ENCODE results near the gene KCTD21.

- no peak for TF ChIP-seq ELF4 (IDR thresholded peaks at IDR 0.05)
- no peak for TF ChIP-seq SUZ12 (IDR thresholded peaks at IDR 0.05)
- TF ChIP-seq BHLHE40 (IDR thresholded peaks at IDR 0.05; ENCODE audit: borderline replicate concordance), result no peak
- TF ChIP-seq SP1 (IDR thresholded peaks at IDR 0.05), result no peak
- TF ChIP-seq ZNF384 (IDR thresholded peaks at IDR 0.05), result no peak
- no peak for TF ChIP-seq FOXM1 (IDR thresholded peaks at IDR 0.05; ENCODE audit: borderline replicate concordance)
- no peak for TF ChIP-seq PKNOX1 (IDR thresholded peaks at IDR 0.05)
- no peak for TF ChIP-seq HDGF (IDR thresholded peaks at IDR 0.05; ENCODE audit: borderline replicate concordance)
- no peak for TF ChIP-seq FOXA1 (IDR thresholded peaks at IDR 0.05)
- no peak for TF ChIP-seq ARNT (IDR thresholded peaks at IDR 0.05)
- no peak for TF ChIP-seq TARDBP (IDR thresholded peaks at IDR 0.05)
- no peak for TF ChIP-seq NFRKB (IDR thresholded peaks at IDR 0.05)
- no peak for TF ChIP-seq L3MBTL2 (conservative IDR thresholded peaks at IDR 0.05)
- TF ChIP-seq CTBP1 (IDR thresholded peaks at IDR 0.05; ENCODE audit: borderline replicate concordance), result no peak
These were observed 38.1 kb downstream of the KCTD21 start for GRCh38 chr11:78150346-78150745.

Data from HEK293T (cell line).